Measurements from ENCODE around the gene USH2A. TPM values are rescaled to one million over a fixed set of nuclear protein-coding genes. Genes with fewer than 3 reads are reported as not detected.

The USH2A gene
- total RNA-seq, 3 donors from 2014 or later = not detected

- no peak for TF ChIP-seq POLR2A (IDR thresholded peaks at IDR 0.05)
- no peak for TF ChIP-seq POLR2AphosphoS5 (IDR thresholded peaks at IDR 0.05)
- TF ChIP-seq CTCF (IDR thresholded peaks at IDR 0.05) = no peak
- Histone ChIP-seq H3K9me3 (no peaks in the 10 kb centered on the region), H3K36me3 (no peaks in the 10 kb centered on the region), H3K27ac (no peak overlapping the region), H3K4me3 (no peak overlapping the region), H3K4me1 (no peaks in the 10 kb centered on the region), H3K27me3 (no peaks in the 10 kb centered on the region)
- DNase-seq (ENCODE audit: low spot score in 2 of 2) = no peak
- intact Hi-C loops (cut with DNase I; ENCODE audit: low total_unique reads) = no loop called here
Measured at GRCh38 chr1:216111842-216112241, 311.4 kb downstream of the USH2A start.

GRCh38 chr1:216095400-216095799 lies 327.8 kb downstream of the USH2A start:
- H3K27me3 ChIP-seq = no peaks in the 10 kb centered on the region
- intact Hi-C loops (cut with DNase I; ENCODE audit: low total_unique reads) = no loop called here
- no peak overlapping the region for H3K4me3 ChIP-seq
- no peaks in the 10 kb centered on the region for H3K4me1 ChIP-seq
- H3K36me3 ChIP-seq = no peaks in the 10 kb centered on the region
- TF ChIP-seq POLR2A (IDR thresholded peaks at IDR 0.05) (no peak), CTCF (IDR thresholded peaks at IDR 0.05) (no peak), POLR2AphosphoS5 (IDR thresholded peaks at IDR 0.05) (no peak)
- H3K9me3 ChIP-seq = no peaks in the 10 kb centered on the region
- H3K27ac ChIP-seq = no peak overlapping the region
- no peak for DNase-seq (ENCODE audit: low spot score in 2 of 2)

- Histone ChIP-seq H3K27me3 (no peaks in the 10 kb centered on the region), H3K9me3 (no peaks in the 10 kb centered on the region), H3K27ac (no peak overlapping the region), H3K4me1 (no peaks in the 10 kb centered on the region), H3K36me3 (no peaks in the 10 kb centered on the region), H3K4me3 (no peak overlapping the region)
- DNase-seq (ENCODE audit: low spot score in 2 of 2) = no peak
- intact Hi-C loops (cut with DNase I; ENCODE audit: low total_unique reads) = no loop called here
- TF ChIP-seq CTCF (IDR thresholded peaks at IDR 0.05) (no peak), POLR2A (IDR thresholded peaks at IDR 0.05) (no peak), POLR2AphosphoS5 (IDR thresholded peaks at IDR 0.05) (no peak)
Measured at GRCh38 chr1:216090556-216090955, 332.7 kb downstream of the USH2A start.

- Histone ChIP-seq H3K9me3 (no peaks in the 10 kb centered on the region), H3K27ac (no peak overlapping the region), H3K4me1 (no peaks in the 10 kb centered on the region), H3K27me3 (no peaks in the 10 kb centered on the region), H3K36me3 (no peaks in the 10 kb centered on the region), H3K4me3 (no peak overlapping the region)
- no peak for DNase-seq (ENCODE audit: low spot score in 2 of 2)
- intact Hi-C loops (cut with DNase I; ENCODE audit: low total_unique reads) = no loop called here
- TF ChIP-seq POLR2A (IDR thresholded peaks at IDR 0.05) (no peak), POLR2AphosphoS5 (IDR thresholded peaks at IDR 0.05) (no peak), CTCF (IDR thresholded peaks at IDR 0.05) (no peak)
Measured at GRCh38 chr1:216086678-216087077, 336.6 kb downstream of the USH2A start.

GRCh38 chr1:216081445-216081844 lies 341.8 kb downstream of the USH2A start:
- Histone ChIP-seq H3K27ac (no peak overlapping the region), H3K4me3 (no peak overlapping the region), H3K27me3 (no peaks in the 10 kb centered on the region), H3K9me3 (no peaks in the 10 kb centered on the region), H3K4me1 (no peaks in the 10 kb centered on the region), H3K36me3 (no peaks in the 10 kb centered on the region)
- intact Hi-C loops (cut with DNase I; ENCODE audit: low total_unique reads) = no loop called here
- DNase-seq (ENCODE audit: low spot score in 2 of 2) = no peak
- TF ChIP-seq CTCF (IDR thresholded peaks at IDR 0.05) (no peak), POLR2AphosphoS5 (IDR thresholded peaks at IDR 0.05) (no peak), POLR2A (IDR thresholded peaks at IDR 0.05) (no peak)

Measured in breast epithelium (tissue), 4 donors.